ENCODE data around the gene LRRC63. TPM values are rescaled to one million over a fixed set of nuclear protein-coding genes. Genes with fewer than 3 reads are reported as not detected.

The LRRC63 gene
- total and polyA plus RNA-seq, 9 of the 15 experiments (the other 6 are each of a cell fraction or from before 2014, with no cell fraction given): 0.07 to 0.41 (median 0.24) TPM; not detected in 1

GRCh38 chr13:46295491-46296114 is 83.9 kb downstream of the LRRC63 start (continued):
- TF ChIP-seq ZNF668 (CRISPR knock-in tag; IDR thresholded peaks at IDR 0.05) (0 out of 2 replicates have a peak, but pooled peaks have one; percentile 51), USF1 (CRISPR knock-in tag; IDR thresholded peaks at IDR 0.05) (peak; percentile 63), USF2 (CRISPR knock-in tag; IDR thresholded peaks at IDR 0.05) (peak; percentile 64), CREBBP (IDR thresholded peaks at IDR 0.05; ENCODE audit: low read depth, low read length) (no peak), ZNF507 (tag; conservative IDR thresholded peaks at IDR 0.05) (no peak), ZNF146 (CRISPR knock-in tag; IDR thresholded peaks at IDR 0.05; ENCODE audit: unreplicated experiment) (no peak), ESRRB (CRISPR knock-in tag; IDR thresholded peaks at IDR 0.05; ENCODE audit: borderline replicate concordance) (no peak), ATF7 (IDR thresholded peaks at IDR 0.05) (no peak), CBX3 (IDR thresholded peaks at IDR 0.05; ENCODE audit: borderline replicate concordance in 1 of 2, low read length in 2 of 2) (no peak), MGA (IDR thresholded peaks at IDR 0.05) (peak; percentile 89)

Data from K562 (cell line).